GM12872 (cell line): Measurements from ENCODE around the gene PRR12.

Source experiments
- CTCF ChIP-seq: IDR thresholded peaks from 3 replicates; pipeline ENCODE4 v1.5.1; 2011; ENCODE audit warnings: low read depth, mild to moderate bottlenecking, low read length, moderate library complexity; ENCODE audit not compliant: insufficient read depth

PRR12 gene

GRCh38 chr19:49594157-49594992 is 3.4 kb downstream of the PRR12 start:
- TF ChIP-seq CTCF: no peak

- TF ChIP-seq CTCF: no peak
These were observed 4.2 kb downstream of the PRR12 start for GRCh38 chr19:49594993-49595818.

DNA sequence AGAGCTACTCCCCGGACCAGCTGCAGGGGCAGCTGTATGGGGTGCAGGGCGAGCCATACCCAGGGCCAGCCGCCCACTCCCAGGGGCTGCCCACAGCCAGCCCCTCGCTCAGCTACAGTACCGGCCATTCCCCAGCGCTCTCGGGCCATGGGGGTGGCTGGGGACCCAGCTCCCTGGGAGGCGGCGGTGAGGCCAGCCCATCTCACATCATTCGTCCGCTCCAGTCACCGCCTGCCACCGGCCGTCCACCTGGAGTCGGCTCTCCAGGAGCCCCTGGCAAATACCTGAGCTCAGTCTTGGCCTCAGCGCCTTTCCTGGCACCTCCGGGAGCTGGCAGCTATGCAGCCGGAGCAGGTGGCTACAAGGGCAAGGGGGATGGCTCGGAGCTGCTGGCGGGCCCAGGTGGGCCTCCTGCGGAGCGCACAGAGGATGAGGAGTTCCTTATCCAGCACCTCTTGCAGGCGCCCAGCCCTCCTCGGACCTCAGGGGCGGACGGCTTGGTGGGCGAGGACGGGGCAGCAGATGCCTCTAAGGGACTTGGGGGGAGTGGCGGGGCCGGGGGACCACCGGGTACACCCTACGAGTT is 4.9 kb downstream of the PRR12 start:
- TF ChIP-seq CTCF: no peak

- TF ChIP-seq CTCF: no peak
These were observed 5.4 kb downstream of the PRR12 start for GRCh38 chr19:49596407-49596806.

DNA sequence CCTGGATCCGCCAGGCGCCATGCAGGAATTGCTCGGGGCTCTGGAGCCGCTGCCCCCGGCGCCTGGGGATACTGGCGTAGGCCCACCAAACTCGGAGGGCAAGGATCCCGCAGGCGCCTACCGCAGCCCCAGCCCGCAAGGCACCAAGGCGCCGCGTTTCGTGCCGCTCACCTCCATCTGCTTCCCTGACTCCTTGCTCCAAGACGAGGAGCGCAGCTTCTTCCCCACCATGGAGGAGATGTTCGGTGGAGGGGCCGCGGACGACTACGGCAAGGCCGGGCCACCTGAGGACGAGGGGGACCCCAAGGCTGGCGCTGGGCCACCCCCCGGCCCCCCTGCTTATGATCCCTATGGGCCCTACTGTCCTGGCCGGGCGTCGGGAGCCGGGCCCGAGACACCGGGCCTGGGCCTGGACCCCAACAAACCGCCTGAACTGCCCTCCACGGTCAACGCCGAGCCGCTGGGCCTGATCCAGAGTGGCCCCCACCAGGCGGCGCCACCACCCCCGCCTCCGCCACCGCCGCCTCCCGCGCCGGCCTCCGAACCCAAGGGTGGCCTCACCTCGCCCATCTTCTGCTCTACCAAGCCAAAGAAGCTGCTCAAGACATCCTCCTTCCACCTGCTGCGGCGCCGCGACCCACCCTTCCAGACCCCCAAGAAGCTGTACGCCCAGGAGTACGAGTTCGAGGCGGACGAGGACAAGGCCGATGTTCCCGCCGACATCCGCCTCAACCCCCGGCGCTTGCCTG is 6.1 kb downstream of the PRR12 start:
- TF ChIP-seq CTCF: no peak

DNA sequence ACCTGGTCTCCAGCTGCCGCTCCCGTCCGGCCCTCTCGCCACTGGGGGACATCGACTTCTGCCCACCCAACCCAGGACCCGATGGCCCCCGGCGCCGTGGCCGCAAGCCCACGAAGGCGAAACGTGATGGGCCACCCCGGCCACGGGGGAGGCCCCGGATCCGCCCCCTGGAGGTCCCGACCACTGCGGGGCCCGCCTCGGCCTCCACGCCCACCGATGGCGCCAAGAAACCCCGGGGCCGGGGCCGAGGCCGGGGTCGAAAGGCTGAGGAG is 6.7 kb downstream of the PRR12 start:
- no peak for TF ChIP-seq CTCF
